Caki2 (cell line): ENCODE results near the gene EDIL3. TPM values are rescaled to one million over a fixed set of nuclear protein-coding genes. Genes with fewer than 3 reads are reported as not detected.

Source experiments
- DNase-seq: peaks from one replicate; pipeline ENCODE4 v3.0.0-alpha.2; 2015; ENCODE audit warnings: low read depth
- in situ Hi-C: cut with HindIII; loops from 2 replicates; pipeline ENCODE4 v1.10.0; 2016; ENCODE audit warnings: low sequenced_read_pairs, low pct_unique_long_range_greater_than_20kb, mixed read lengths
- total RNA-seq: library from RNA; depleted of rRNA; stranded (reverse); fragments of >200 nt; shearing (Covaris generic); gene quantifications from 2 replicates; pipeline ENCODE4 v1.2.3, GENCODE V29; 2014; ENCODE audit warnings: low replicate concordance

The EDIL3 gene
- total RNA-seq, 1 experiment from 2014 or later: 127 TPM

DNA sequence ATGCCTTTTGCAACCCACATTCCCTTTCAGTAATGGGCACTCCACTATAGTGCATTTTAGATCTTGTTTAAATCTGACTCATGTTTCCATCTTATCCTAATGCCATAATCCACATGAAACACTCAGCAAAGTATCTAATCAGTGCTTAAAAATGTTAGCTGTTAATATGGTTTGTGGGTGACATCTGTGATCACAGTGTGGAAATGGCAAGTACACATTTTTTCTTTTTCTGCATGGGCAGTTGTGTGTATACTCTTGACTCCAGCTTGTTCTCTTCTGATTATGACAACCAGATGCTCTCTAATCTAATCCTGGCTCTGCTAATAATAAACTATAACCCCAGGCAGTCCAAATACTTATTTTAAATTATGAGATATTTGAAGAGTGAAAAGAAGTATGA is 103.3 kb downstream of the EDIL3 start:
- DNase-seq: no peak
- in situ Hi-C loops: no loop called here

GRCh38 chr5:84279234-84279633 is 105.4 kb downstream of the EDIL3 start:
- in situ Hi-C loops: no loop called here
- DNase-seq: no peak

DNA sequence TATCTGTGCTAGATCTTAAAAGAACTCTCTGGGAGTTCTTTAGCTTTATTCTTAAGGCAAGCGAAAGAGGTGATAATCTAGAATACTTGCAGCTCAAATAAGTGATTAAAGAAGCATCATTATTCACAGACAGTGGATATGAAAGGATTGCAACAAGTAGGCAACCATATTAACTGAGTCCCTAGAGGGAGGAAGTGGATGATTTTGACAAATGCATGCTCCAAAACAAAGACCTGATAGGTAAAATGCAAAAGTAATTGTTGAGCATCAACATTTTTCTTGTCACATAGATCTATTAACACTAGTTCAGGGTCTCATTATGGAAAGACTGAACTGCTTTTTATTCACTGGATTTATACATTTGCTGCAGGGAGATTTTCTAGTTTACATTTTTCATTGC is 109.1 kb downstream of the EDIL3 start:
- in situ Hi-C loops: no loop called here

DNA sequence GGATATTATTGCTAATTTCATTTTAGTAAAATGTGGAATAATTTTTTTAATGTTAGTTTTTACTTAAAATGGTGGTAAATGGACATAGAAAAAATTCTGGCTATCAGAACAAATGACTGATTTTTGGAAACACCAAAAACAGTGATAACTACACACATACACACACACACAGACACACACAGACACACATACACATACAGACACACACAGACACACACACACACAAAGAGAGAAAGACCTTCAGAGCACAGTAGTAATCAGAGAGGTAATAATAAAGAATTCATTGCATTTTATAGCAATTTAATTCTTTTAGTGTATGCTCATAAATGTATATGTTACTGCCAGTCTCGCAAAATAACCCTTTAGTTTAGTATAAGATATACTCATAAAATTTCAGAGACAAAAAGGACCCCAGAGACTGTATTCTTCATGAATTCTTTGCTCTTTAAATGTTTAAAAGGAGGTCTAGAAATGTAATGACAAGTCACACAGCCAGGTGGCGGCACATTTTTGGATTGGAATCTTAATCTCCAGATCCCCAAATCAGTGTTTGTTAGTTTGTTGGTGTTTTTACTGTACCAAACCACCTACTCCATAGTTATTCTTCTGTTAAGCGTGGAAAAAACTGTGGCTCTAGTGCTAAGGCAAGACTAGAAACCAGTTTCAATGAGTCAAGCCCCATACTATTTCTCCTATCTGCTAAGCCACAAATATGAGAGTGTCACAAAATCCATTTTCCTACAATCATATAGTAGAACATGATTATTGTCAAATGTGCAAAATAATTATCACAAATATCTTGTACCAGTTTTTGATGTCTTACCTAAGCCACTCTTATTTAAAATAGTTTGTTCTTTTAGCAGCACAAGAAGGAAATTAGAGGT is 109.9 kb downstream of the EDIL3 start:
- in situ Hi-C loops: no loop called here
- no peak for DNase-seq

More for the DNA sequence above, 109.1 kb downstream of the EDIL3 start:
- DNase-seq: no peak

DNA sequence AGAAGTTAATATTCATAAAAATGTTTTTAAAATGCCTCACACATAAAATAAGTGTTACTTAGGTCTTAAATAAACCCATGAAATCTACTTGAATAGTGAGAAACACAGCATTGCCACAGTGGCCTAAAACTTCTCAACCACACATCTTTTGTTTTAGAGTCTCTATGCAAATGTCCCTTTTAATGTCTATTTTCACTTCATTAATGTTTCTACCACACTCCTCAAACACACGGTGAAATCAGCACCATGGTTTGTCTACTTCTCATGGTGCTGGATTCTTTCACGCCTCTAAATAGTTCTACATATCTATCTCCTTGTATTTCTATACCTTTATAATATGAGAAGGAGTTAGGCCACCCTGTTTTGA is 111.2 kb downstream of the EDIL3 start:
- no peak for DNase-seq
- in situ Hi-C loops: no loop called here

- in situ Hi-C loops: no loop called here
- no peak for DNase-seq
These were observed 111.7 kb downstream of the EDIL3 start for GRCh38 chr5:84272771-84273516.

- no peak for DNase-seq
- in situ Hi-C loops: no loop called here
These were observed 118.7 kb downstream of the EDIL3 start for GRCh38 chr5:84265739-84266550.

- in situ Hi-C loops: no loop called here
- DNase-seq: no peak
These were observed 119.5 kb downstream of the EDIL3 start for GRCh38 chr5:84265130-84265529.

- in situ Hi-C loops: no loop called here
- DNase-seq: no peak
These were observed 123.7 kb downstream of the EDIL3 start for GRCh38 chr5:84260939-84261338.

- in situ Hi-C loops: no loop called here
- no peak for DNase-seq
These were observed 124.5 kb downstream of the EDIL3 start for GRCh38 chr5:84260140-84260539.

DNA sequence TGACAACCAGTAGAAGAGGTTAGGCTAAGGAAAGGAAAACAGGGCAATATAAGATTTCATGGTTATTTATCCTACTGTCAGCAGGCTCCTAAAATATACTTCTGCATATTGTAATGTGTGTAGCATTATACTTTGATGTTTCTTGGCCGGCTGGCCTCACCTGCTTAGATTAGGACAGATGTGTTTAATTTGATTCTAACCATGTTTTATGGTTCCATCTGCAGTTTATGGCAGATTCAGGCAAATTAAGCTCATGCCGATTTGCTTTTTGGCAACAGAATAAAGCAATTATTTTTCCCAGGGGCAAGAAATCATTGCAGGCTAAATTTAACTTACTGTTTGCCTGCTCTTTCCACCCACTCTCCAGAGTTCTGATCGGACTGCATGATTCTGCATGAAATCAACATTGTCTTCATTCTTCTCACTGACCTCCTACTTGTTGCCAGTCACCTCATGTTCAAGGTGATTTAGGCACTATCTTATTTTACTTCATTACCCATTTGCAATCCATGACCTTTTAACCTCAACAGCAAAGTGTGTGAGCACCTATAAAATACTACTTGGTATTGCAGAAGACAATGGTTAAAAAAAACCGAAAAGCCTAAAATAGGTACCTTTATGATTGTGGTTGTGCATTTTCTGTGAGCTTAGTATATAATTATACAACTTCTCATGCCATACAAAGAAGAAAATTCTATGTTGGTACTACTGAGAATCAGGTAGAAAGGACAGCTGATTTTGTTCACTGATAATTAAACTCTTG is 125.2 kb downstream of the EDIL3 start:
- in situ Hi-C loops: no loop called here
- DNase-seq: no peak

GRCh38 chr5:84257061-84257460 is 127.6 kb downstream of the EDIL3 start:
- in situ Hi-C loops: no loop called here

GRCh38 chr5:84255315-84255714 is 129.4 kb downstream of the EDIL3 start:
- in situ Hi-C loops: no loop called here
- no peak for DNase-seq

More at GRCh38 chr5:84257061-84257460, 127.6 kb downstream of the EDIL3 start:
- no peak for DNase-seq

DNA sequence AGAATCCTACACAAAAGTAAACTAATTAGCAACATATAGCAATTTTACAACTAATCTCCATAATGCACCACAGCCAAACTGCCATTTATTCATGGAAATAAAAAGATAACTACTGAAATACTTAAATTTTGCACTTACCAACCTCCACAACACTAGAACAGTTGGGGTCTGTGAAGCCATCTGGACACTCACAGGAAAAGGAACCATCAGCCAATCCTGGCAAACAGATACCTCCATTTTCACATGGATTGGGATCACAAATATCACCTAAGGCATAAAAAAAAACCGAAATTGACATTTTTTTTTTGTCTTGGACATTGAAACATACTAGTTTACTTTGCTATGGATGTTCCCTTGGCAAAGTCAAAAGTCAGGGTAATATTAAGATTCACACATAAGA is 130.7 kb downstream of the EDIL3 start:
- in situ Hi-C loops: no loop called here
- no peak for DNase-seq

DNA sequence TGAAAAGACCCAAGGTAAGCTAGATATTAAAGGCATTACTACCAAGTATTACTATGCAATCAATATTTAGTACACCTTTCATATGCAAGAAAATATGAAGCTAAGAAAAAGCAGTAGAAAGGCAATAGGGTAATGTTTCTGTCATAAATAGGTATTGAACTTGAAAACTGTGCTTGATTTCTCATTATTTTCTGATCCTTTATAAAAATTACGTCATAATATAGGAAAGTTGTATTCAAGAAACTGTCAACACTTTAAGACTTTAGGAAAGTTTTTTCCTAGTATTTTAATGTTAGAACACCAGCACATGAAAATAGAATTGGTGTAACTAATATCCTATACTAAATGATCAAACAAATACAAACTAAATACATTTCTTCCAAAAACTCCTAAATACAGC is 133.2 kb downstream of the EDIL3 start:
- in situ Hi-C loops: no loop called here
- no peak for DNase-seq

- DNase-seq: peak; percentile 41
- in situ Hi-C loops: no loop called here
These were observed 134.6 kb downstream of the EDIL3 start for GRCh38 chr5:84249918-84250630.

DNA sequence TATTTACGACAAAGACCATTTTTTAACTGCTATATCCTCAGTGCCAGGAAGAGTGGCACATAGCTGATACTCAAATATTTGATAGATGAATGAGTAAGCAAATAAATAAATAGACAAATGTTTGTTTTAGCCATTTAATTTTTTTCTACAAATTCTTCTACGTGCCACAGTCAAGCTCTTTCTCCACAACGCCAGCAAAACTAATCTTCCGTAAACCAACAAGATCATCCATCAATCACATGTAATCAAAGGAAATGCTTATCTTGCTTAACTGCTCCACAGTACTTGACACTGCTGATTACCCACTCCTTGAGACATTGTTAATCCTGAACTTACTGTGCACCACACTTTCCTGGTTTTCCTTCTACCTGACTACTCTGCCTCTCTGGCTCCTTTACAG is 136.7 kb downstream of the EDIL3 start:
- in situ Hi-C loops: no loop called here
- peak; percentile 68 for DNase-seq

DNA sequence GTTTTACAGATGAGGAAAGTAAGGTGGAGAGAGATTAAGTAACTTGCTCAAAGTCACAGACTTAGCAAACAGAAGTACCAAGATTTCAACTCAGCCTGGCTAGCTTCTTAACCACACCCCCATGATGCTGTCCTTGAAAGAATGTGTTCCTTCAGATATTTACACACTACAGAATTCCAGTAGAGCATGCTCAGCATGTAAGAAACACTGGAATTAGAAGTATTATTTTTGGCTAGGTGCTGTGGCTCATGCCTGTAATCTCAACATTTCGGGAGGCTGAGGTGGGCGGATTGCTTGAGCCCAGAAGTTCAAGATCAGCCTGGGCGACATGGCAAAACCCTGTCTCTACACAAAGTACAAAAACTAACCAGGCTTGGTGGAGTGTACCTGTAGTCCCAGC is 142.4 kb downstream of the EDIL3 start:
- no peak for DNase-seq
- in situ Hi-C loops: no loop called here
